ENCODE measurements around the gene UNC93B1.

Gene UNC93B1

DNA sequence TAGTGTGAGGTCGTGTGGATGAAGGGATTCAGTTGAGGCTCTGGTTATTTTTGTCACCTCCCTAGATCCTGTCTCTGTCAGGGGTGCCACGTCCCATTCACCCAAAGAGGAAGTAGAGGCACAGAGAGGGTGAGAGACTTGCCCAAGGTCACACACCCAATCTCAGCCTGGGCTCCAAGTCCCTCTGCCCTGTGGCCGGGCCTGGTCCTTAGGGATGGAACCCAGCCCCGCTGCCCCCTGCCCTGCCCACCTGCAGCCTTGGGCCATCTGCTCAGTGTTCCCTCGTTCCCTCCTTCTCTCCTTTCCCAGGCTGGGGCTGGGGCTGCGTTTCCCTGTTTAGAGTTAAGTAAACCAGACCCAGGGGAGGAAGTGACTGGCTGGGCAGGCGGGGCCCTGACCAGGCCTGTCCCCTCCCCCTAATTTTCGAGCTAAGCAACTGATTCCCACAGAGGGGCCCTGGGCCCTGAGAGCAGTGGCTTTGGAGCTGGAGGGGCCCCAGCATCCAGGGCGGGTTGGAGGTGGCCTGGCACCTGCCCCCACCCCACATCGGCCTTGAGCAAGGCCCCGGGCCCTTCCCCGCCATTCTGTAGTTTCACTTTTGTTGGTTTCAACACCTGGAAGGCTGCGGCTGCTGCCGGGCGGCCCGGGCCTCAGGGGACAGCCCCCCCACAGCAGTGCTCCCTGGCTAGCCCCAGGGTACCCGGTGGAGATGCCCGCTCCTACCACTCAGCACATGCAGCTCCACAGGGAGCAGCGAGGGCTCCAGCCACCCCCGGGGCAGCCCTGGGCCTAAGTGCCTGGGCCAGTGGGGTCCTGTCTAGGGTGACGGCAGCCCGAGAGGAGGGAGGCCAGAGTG is 36.4 kb upstream of the UNC93B1 start:
- DNase-seq (ENCODE audit: low read depth in 2 of 2), result peak in 1 of 2 donors; percentile 38

DNA sequence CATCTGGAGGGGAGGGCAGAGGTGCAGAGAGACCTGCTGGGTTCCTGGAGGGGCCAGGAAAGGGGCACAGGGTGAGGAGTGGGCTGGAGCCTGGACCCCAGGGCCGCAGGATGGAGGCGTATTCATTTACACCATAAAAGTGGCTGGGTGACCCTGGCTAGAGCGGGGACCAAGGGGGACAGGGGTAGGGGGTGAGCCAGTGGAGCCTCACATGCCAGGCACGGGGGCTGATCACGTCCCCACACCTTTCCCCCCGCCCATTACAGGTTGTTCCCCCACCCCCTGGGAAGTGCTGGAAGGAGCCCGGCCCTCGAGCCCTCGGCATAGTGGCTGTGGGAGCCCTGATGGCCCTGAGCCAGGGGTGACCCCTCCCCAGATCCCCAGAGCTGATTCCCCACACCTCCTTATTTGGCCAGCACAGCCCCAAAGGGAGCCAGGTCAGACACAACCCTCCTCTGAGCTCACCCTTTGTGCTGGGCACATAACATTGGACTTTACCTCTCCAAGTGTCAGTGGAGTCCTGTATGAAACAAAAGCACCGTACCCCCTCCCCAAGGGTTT is 35.7 kb upstream of the UNC93B1 start:
- DNase-seq (ENCODE audit: low read depth in 2 of 2), result no peak

DNA sequence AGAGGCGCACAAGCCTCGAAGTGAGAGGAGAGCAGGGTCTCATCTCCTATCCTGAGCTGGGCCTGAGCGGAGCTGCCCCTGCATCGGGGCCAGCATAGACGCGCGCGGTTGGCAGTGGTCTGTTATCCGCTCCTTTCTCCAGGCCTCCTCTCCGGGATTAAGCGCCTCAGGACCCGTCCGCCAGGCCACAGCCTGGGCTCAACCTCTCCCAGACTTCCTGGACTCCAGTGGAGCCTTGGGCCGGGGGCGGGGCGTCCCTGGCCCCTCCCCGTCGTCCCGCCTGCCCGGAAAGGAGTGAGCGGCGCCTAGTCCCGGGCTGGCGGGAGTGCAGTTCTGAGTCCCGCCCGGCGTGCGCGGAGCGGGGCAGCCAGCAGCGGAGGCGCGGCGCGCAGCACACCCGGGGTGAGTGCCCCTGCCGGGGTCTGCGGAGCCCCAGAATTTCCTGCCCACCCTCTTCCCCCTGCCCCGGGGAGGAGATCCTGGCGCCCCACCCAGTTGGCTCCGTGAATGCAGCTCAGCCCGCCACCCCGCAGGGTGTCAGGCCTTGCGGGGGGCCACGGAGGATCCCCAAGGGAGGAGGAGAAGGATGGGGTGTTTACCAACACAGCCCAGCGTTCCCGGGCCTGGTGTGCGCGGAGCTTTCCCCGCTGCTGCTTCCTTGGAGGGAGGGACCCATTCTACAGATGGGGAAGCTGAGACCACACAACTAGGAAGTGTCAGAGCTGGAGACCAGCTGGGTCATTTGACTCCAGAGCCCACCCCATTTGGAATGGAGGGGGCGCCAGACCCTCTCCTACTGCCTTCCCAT is 35.0 kb upstream of the UNC93B1 start, which contains the start of gene TCIRG1:
Gene TCIRG1 (plus strand): TSS at position 308 of the 808 bp plus-strand sequence. CDS start 2,247 bp downstream, outside the sequence.
- DNase-seq (ENCODE audit: low read depth in 2 of 2), result peak; percentile 52 to 65

DNA sequence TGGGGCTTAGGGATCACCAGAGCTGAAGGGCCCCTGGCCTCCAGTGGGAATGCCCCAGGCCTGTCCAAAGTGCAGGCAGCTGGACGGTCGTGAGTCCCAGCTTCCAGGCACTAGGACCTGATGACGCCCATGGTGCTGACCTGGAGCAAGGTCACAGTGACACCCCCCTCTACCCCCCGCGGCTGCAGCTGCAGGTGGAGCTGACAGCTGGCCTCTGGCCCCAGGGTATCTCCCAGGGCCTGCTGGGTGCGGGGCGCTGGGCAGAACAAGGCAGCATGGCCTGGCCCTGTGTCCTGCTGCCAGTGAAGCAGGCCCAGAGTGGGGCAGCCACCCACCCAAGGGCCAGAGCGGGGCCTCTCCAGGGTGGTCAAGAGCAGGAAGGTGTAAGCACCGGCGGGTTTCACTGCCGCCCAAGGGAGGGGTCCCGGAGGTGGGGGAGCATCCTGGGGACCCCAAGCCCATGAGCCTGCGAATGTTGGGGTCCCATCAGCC is 34.4 kb upstream of the UNC93B1 start:
- DNase-seq (ENCODE audit: low read depth in 2 of 2), result no peak

DNA sequence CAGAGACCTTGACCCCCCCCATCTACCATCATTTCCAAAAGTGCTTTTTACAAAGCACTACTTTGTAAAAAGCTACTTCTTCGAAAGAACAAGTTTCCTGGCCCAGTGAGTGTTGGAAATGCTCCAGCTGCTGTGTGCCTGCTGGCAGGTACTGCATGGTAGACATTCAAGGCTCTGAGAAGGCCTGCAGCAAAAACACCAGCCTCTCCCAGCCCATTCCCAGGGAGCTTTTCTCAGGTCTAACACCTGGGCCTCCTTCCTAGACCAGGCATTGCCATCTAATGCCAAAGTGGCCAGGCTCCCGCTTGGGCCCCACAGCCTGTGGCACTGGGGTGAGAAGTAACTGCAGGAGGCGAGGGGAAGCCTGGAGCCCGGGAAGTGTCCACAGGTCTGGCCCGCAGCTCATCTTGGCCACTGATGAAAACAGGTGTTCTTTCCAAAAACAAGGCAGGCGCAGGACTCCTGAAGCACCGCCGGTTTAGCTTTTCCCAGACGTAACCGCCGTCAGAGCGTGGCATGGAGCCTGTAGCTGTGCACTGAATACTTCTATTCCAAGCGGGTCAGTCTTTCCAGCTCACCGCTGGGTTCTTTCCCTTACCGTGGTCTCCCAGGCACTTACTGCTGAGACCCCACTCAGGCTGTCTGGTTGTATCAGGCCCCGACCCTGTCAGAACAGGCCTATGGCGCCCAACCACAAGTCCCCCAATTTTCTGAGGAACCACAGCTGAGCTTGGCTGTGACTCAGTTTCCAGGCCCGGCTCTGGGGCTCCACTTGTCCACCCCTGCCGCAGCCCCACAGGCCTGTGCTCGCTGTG is 33.7 kb upstream of the UNC93B1 start:
- no peak for DNase-seq (ENCODE audit: low read depth in 2 of 2)

- no peak for DNase-seq (ENCODE audit: low read depth in 2 of 2)
Observed at GRCh38 chr11:68036717-68037239, 32.9 kb upstream of the UNC93B1 start.

DNA sequence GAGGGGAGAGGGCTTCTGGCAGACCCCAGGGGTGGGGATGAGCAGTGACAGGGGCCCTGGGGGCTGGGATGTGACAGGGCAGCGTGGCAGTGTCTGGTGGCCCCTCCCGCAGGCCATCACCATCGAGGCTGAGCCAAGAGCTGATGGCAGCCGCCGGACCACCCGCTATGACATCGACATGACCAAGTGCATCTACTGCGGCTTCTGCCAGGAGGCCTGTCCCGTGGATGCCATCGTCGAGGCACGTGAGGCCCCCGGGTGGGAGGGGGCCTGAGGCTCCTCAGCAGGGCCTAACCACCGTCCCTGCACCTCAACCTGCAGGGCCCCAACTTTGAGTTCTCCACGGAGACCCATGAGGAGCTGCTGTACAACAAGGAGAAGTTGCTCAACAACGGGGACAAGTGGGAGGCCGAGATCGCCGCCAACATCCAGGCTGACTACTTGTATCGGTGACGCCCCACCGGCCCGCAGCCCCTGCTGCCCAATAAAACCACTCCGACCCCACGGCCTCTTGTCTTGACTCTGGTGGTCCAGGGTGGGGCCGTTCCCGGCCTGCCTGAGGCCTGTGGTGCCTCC is 32.3 kb upstream of the UNC93B1 start:
- DNase-seq (ENCODE audit: low read depth in 2 of 2), result no peak

DNA sequence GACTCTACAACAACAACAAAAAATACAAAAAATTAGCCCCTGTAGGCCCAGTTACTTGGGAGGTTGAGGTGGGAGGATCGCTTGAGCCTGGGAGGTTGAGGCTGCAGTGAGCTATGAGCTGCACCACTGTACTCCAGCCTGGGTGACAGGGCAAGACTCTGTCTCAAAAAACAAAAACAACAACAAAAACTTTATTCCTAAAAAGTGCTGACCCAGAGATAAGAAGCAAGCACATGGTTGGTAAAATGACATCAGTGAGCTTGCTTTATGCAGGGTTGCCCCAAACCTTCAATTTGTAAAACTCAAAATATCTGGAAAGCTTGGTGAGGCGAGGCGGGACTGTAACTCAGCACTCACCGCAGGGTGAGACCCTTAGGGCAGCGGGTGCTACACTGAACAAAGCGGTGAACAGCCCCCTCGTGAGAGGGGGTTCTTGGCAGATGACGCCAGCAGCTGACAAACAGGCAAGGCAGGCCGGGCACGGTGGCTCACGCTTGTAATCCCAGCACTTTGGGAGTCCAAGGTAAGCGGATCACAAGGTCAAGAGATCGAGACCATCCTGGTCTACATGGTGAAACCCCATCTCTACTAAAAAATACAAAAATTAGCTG is 31.5 kb upstream of the UNC93B1 start:
- DNase-seq (ENCODE audit: low read depth in 2 of 2), result no peak

GRCh38 chr11:68033708-68034045 is 29.8 kb upstream of the UNC93B1 start:
- DNase-seq (ENCODE audit: low read depth in 2 of 2), result no peak

DNA sequence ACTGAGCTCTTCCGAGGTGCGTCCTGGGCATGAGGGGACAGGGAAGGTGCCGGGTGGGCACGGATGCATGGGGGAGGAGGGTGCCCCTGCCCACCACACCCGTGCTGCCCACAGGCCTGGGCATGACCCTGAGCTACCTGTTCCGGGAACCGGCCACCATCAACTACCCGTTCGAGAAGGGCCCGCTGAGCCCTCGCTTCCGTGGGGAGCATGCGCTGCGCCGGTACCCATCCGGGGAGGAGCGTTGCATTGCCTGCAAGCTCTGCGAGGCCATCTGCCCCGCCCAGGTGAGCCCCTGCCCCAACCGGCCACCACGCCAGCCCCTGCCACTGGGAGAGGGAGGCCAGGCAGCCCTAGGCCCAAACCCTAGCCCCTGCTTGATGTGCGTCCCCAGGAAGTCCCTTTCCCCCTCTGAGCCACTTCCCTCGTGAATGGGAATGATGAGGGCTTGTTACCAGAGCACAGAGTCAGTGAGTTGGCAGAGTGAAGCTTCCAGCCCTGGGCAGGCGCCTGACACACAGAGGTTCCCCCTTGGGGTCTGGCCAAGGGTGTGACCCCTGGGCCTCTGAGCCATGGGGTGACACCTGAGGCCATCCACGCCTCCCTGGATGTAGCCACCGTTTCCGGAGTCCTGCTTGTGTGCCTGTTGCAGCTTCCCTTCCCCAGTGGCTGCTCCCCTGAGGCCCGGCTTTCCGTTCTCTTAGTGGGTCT is 29.3 kb upstream of the UNC93B1 start:
- no peak for DNase-seq (ENCODE audit: low read depth in 2 of 2)

DNA sequence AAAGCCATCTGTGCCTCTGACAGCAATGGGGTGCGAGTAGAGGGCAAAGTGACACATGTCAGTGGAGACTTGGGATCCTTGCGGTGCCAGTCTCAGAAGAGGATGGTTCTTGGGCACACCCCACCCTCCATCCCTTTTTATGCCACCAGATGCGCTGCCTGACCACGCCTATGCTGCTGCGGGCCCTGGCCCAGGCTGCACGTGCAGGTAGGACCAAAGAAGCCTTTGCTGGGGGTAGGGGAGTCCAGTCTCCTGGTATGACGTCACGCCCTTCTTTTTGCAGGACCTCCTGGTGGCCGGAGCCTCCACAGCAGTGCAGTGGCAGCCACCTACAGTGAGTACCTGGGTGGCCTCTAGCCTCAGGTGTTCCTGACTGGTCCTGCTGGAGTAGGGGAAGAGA is 28.1 kb upstream of the UNC93B1 start:
- no peak for DNase-seq (ENCODE audit: low read depth in 2 of 2)

DNA sequence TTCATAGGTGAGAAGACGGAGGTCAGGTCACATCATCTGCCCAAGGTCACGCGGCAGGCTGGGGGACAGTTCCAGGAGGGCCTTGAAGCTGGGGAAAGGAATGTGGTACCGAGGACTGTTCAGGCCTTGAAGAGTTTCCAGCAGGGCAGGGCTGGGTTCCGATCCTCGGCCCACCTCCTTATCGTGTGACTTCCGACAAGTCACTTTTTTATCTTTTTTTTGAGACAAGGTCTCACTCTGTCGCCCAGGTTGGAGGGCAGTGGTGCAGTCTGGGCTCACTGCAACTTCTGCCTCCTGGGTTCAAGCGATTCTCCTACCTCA is 27.2 kb upstream of the UNC93B1 start:
- no peak for DNase-seq (ENCODE audit: low read depth in 2 of 2)

DNA sequence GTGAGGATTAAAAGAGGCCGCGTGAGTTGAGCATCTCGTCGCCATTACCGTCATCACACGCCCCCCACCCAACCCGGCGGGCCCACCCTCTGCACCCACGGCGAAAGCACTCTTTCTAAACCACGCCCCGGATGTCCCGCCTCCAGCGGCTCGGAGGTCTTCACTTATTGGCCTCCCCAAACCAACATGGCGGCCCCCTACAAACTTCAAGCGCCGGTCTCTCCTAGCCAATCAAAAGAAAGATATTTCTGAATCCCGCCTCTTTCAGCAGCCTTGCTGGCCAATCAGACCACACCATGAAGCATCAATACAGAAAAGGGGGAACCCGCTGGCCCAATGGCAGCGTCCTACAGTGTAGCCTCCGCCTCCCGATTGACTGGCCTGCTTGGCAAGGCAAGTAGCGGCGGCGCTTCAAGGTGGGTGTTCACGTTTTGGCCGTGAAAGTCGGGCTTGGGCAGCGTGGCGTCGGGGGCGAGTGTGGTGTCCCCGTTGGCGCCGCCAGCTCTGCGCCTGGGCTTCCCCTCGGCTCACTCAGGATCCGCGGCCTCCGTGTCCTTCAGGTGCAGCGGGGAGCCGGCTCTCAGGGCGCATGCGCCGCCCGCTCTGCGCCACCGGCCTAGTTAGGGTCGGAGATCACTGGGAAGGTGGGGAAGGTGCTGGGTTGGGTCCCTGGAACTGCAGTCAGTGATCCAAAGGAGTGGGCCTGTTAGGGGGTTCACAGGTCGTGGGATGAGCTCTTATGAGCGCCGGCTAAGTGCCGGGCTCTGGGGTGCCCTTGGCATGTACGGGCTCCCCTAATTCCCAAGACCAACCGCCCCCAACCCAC is 26.6 kb upstream of the UNC93B1 start, which contains the start of gene NDUFS8:
Gene NDUFS8 (plus strand): TSS at position 364 of the 826 bp plus-strand sequence. CDS start 1,471 bp downstream, outside the sequence.
- peak; percentile 93 to 96 for DNase-seq (ENCODE audit: low read depth in 2 of 2)

GRCh38 chr11:68028802-68029545 is 25.1 kb upstream of the UNC93B1 start:
- no peak for DNase-seq (ENCODE audit: low read depth in 2 of 2)

- no peak for DNase-seq (ENCODE audit: low read depth in 2 of 2)
Observed at GRCh38 chr11:68027667-68028066, 23.8 kb upstream of the UNC93B1 start.

DNA sequence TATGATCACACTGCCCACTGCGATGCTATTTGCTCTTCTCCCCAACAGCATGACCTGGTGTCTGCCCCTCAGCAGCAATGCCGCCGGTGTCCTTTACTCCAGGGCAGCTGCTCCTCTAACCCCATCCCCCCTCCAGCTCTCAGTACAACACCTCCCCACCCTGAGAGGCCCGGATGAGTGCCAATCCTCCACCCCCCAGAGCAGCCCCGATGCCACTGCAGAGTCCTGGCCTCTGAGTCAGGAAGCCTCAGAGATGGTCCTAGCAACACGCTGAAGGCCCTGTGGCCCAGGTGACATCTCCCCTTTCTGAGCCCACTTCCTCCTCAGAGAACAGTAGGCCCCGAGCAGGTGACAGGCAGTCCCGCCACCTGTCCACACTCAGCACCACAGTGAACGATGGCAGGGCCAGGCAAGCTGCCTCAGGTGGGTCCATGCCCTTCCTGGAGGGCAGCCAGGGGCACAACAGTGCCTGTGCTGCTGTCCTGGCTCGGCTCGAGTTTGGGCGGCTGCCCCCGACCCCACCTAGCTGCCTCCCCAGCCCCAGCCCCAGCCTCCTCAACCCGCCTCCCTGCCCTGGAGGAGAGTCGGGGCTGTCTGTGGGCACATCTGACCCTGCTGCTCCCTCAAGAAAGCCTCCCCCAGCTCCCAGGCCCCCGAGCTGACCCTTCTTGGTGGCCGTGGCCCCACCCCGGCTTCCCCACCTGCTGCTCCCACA is 22.7 kb upstream of the UNC93B1 start:
- no peak for DNase-seq (ENCODE audit: low read depth in 2 of 2)

DNA sequence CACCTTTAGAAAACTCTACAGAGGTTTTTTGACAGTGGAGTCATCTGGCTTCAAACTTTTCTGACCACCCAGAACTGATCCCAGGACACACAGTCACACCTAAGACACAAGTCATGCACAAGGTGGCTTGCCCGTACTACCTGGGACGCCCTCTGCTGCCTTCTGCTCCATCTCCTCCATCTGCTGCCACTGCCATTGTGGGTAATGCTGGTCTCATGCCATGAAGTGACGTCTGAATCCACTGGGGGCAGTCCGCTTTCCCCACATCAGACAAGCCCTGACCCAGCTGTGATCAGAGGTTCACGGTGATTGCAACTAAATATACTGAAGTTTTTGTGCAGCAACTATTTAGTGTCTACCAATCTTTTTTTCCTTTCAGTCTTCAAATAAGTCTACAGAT is 21.1 kb upstream of the UNC93B1 start:
- no peak for DNase-seq (ENCODE audit: low read depth in 2 of 2)

- DNase-seq (ENCODE audit: low read depth in 2 of 2), result no peak
Observed at GRCh38 chr11:68024508-68024907, 20.6 kb upstream of the UNC93B1 start.
